ENCODE measurements around the gene ARSB.
"Not testable (repeated sequence)": the region's sequence is repeated elsewhere in the genome, so short reads cannot be mapped to it uniquely, and the experiment has no call there.

The ARSB gene

GRCh38 chr5:78992146-78992545, 7.0 kb upstream of the ARSB start:
- Mint-ChIP-seq H3K27ac (no peak overlapping the region), H3K4me1 (no peaks in the 10 kb centered on the region), H3K27me3 (ENCODE audit: low read depth) (peaks cover 4% of the 10 kb centered on the region), H3K4me3 (no peak overlapping the region), H3K9me3 (no peaks in the 10 kb centered on the region), H3K36me3 (ENCODE audit: low read depth) (no peaks in the 10 kb centered on the region)
- TF ChIP-seq CTCF (IDR thresholded peaks at IDR 0.05; ENCODE audit: unreplicated experiment in 3 of 3): no peak

- Mint-ChIP-seq H3K4me3 (no peak overlapping the region), H3K9me3 (no peaks in the 10 kb centered on the region), H3K4me1 (peaks cover 15% of the 10 kb centered on the region), H3K27ac (no peak overlapping the region), H3K27me3 (ENCODE audit: low read depth) (peaks cover 4% of the 10 kb centered on the region), H3K36me3 (ENCODE audit: low read depth) (no peaks in the 10 kb centered on the region)
- TF ChIP-seq CTCF (IDR thresholded peaks at IDR 0.05; ENCODE audit: unreplicated experiment in 3 of 3): no peak
Measured at GRCh38 chr5:78989080-78989479, 4.0 kb upstream of the ARSB start.

GRCh38 chr5:78985725-78986223, 664 bp upstream of the ARSB start:
- H3K27ac Mint-ChIP-seq: peak overlapping the region; percentile 95 to 99 (median 99)
- no peaks in the 10 kb centered on the region for H3K9me3 Mint-ChIP-seq
- TF ChIP-seq CTCF (IDR thresholded peaks at IDR 0.05; ENCODE audit: unreplicated experiment in 3 of 3): no peak
- H3K4me1 Mint-ChIP-seq: peaks cover 35% of the 10 kb centered on the region
- H3K4me3 Mint-ChIP-seq: peak overlapping the region; percentile 90 to 95 (median 94)
- H3K27me3 Mint-ChIP-seq (ENCODE audit: low read depth): peaks cover 4% of the 10 kb centered on the region
- no peaks in the 10 kb centered on the region for H3K36me3 Mint-ChIP-seq (ENCODE audit: low read depth)

GRCh38 chr5:78984439-78985115, 533 bp downstream of the ARSB start:
- Mint-ChIP-seq H3K27ac (peak overlapping the region; percentile 82 to 98 (median 97)), H3K9me3 (no peaks in the 10 kb centered on the region), H3K4me1 (peaks cover 37% of the 10 kb centered on the region), H3K36me3 (ENCODE audit: low read depth) (no peaks in the 10 kb centered on the region), H3K4me3 (peak overlapping the region; percentile 85 to 92 (median 90)), H3K27me3 (ENCODE audit: low read depth) (peaks cover 4% of the 10 kb centered on the region)
- peak; percentile 29 to 41 (median 41) for TF ChIP-seq CTCF (IDR thresholded peaks at IDR 0.05; ENCODE audit: unreplicated experiment in 3 of 3)

- no peak for TF ChIP-seq CTCF (IDR thresholded peaks at IDR 0.05; ENCODE audit: unreplicated experiment in 3 of 3)
- peaks cover 44% of the 10 kb centered on the region for H3K4me1 Mint-ChIP-seq
- H3K27me3 Mint-ChIP-seq (ENCODE audit: low read depth): no peaks in the 10 kb centered on the region
- peak overlapping the region; percentile 85 to 92 (median 90) for H3K4me3 Mint-ChIP-seq
- no peaks in the 10 kb centered on the region for H3K9me3 Mint-ChIP-seq
- no peaks in the 10 kb centered on the region for H3K36me3 Mint-ChIP-seq (ENCODE audit: low read depth)
- H3K27ac Mint-ChIP-seq: peak overlapping the region; percentile 82 to 98 (median 97)
Measured at GRCh38 chr5:78983601-78984438, 1.3 kb downstream of the ARSB start.

- Mint-ChIP-seq H3K4me1 (peaks cover 44% of the 10 kb centered on the region), H3K27ac (peak overlapping the region; percentile 82 to 98 (median 97)), H3K4me3 (peak overlapping the region; percentile 85 to 92 (median 90))
- H3K9me3 Mint-ChIP-seq; H3K36me3 Mint-ChIP-seq (ENCODE audit: low read depth); H3K27me3 Mint-ChIP-seq (ENCODE audit: low read depth): not testable (repeated sequence)
Measured at GRCh38 chr5:78983194-78983593, 1.9 kb downstream of the ARSB start.
